ENCODE results near the gene SLC4A2.

SLC4A2 gene

DNA sequence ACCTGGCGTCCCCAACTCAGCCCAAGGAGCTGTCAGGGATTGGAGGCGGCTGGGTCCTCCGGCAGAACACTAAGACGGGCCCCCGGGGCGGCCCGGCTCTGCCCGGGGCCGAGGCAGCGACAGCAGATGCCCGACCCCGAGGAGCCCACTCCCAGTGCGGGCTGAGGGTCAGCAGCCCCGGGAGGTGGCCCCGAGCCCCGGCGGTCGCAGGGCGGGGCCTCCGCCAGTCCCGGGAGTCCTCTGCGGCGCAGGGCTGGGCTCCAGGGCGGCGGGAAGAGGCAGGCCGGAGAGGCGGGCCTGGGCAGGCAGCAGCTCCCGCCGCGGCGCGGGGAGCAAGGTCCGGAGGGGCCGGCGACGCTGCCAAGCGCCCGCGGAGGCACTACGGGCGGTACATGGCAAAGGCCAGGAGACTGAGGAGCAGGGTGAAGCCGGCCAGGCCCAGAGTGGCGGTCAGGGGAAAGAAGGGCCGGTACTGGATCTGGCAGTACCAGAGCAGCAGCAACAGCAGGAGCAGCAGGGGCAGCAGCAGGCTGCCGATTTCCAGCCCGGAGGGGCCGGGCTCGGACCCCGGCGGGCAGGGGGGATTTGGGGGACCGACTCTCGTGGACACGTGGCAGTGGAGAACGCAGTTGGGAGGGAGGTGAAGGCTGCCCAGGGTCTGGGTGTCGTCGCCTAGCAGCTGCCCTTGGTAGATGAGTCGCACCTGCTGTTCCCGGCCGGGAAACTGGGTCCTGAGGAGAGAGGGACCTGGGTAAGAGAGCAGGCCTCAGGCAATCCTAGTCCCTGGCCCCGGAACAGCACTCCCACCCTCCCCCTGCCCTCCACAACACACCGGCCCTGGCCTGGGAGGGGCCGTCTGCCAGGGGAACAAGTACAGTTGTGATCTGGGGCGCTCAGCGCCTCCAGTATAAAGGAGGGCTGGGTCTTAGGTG lies 22.0 kb downstream of the SLC4A2 start:
- no peak for DNase-seq

DNA sequence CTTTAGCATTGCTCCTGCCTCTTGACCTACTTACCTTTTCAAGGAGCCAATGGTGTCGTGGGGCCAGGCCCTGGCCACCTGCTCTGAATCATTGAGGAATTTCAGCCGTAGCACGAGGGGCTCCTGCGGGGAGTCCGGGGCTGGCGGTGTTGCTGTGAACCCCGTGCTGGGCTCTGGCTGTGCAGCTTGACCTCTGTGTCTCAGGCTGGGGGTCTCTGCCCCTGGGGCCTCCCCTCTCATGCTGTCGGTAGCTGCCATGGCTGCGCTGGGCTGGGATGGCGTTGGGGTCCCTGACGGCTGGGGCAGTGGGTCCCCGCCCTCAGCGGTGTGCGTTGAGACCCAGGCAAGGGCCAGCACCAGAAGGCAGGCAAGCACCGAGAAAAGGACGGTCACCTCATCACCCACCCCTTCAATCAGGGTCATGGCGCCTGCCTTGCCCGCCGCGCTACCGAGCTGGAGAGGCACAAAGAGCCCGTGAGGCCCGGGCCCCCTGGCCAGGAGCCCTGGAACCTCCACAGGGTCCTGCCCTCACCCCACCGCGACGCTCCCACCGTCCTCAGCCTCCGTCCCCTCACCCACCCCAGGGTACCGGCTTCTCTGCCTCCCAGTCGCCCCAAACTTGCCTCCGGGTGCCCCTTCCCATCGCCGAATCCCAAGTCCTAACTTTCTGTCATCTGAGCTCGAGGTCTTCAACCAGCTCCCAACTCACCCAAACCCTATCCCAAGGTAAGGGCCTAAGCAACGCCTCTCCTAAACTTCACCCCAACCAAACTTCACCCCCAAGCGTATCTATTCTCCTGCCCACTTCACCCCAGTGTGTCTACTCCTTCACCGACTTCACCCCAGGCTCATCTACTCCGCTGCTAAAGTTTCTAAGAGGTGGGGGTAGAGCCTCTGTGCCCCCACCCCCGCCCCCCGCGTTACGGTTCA lies 23.0 kb downstream of the SLC4A2 start:
- no peak for DNase-seq

DNA sequence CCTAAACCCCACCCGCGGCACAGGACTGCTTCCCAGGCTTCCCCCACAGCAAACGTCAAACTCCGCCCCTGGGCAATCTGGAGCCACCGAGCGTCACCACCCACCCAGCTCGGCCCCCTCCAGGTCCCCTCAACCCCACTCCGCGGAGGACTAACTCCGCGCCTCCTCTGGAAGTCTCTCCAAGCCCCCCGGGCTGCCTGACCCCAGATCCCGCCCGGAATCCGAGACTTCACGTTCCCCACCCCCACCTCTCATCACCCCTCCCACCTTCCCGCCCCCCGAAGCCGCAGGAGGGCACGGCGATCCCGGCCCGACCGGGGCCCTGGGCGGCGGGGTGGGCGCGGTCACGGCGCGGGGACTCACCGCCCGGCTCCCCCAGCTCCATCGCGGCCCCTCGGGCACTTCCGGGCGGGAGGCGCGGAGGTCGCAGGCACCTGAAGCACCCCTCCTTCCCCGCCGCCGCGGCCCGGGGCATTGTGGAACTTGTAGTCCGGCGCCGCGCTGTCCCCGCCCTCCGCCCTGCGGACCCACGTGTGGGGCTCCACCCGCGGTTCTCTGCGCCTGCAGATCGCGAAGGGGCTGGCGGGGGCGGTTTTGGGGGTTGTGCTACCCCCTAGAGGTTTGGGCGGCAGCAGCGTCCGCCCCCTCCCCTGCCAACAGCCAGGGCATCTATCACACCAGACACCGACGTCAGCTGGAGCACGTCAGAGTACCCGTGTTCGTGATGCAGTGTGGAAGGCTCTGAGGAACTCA lies 23.9 kb downstream of the SLC4A2 start, which contains the start of gene TMUB1:
Gene TMUB1 (minus strand): TSS at position 423 of the 753 bp plus-strand sequence. CDS start 930 bp downstream, outside the sequence.
- DNase-seq, result peak; percentile 74

DNA sequence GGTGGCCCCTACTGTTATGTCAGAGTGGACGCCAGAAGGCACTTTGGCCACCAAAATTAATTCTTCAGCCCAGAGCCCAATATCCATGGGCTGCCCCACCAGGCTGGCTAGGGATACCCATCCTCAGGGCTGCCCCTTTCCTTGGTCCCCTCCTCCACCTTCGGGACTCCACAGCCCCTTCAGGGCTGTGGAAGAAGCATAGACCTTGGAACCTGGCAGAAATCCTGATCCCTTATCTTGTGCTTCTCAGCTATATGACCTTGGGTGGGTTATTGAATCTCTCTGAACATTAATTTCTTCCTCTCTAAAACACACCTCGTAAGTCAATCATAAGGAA lies 24.4 kb downstream of the SLC4A2 start:
- no peak for DNase-seq

DNA sequence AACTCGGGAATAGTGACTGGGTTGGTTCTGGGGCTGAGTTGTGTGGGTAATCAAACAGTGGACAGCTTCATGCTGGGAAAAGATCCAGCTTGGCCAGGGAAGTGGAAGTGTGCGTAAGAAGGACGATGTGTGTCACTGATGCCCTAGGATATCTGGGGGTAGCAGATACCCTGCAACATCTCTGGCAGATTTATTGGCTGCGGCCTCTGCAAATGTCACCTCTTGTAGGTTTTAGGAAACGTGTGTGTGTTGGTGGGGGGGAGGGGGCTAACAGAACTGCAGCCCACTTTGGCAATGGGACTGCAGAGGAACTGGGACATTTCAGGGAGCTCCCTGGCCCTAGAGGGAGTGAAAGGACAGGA lies 25.9 kb downstream of the SLC4A2 start:
- DNase-seq, result no peak

DNA sequence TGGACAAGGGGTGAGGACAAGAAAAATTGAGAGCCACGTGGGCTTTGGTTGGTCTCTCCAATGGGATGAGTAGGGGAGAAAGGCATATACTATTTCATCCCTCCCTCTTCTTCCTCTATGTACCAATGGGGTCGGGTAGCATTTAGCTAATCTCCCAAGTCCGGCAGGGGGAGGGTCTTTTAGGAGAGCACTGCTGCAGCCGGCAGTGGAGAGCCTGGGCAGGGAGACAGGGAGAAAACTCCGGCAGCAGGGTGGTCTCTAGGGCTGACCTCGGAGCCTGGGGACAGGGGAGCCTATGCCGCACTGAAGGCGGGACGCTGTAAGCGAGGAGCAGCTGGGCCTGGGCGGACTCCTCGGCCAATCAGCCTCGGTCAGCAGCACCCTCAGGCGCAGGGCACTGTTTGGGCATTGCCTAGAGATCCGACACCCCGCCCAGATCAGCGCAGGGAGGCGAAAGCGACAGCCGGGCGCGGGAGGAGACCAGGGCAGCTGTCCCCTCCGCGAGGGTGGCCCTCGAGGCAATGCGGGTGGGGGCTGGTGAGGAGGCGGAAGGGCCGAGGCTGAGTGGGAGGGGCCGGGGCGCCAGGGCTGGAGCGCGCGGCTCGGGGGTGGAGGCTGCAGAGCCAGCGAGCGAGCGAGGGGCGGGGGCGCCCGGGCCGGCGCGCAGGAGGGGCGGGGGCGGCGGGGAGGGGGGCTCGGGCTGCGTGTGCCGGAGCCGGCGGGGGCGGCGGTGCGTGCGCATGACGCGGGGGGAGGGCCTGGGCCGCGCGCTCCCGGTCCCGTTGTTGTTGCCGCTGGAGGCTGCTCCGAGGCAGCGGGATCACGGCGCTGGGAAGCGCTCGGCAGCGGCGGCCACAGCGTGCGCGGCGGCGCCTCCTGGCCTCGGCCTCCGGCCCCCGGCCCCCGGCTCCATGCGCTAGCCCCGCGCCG lies 26.6 kb downstream of the SLC4A2 start, which contains the start of gene AGAP3:
Gene AGAP3 (plus strand): TSS at position 785 of the 930 bp plus-strand sequence. CDS start 267 bp downstream, outside the sequence.
- DNase-seq, result peak; percentile 36

DNA sequence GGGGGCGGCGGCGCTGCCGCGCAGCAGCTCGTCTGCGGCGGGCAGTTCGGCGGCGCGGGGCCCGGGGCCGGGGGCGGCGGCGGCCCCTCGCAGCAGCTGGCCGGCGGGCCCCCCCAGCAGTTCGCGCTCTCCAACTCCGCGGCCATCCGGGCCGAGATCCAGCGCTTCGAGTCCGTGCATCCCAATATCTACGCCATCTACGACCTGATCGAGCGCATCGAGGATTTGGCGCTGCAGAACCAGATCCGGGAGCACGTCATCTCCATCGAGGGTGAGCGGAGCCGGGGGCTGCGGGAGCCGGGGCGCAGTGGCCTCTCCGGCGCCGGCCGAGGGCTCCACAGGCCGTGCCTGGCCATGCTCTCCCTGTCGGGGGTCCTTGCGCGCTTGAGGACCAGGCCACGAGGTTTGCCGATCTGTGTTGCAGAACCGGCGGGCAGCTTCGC lies 27.4 kb downstream of the SLC4A2 start:
- DNase-seq, result peak; percentile 8

DNA sequence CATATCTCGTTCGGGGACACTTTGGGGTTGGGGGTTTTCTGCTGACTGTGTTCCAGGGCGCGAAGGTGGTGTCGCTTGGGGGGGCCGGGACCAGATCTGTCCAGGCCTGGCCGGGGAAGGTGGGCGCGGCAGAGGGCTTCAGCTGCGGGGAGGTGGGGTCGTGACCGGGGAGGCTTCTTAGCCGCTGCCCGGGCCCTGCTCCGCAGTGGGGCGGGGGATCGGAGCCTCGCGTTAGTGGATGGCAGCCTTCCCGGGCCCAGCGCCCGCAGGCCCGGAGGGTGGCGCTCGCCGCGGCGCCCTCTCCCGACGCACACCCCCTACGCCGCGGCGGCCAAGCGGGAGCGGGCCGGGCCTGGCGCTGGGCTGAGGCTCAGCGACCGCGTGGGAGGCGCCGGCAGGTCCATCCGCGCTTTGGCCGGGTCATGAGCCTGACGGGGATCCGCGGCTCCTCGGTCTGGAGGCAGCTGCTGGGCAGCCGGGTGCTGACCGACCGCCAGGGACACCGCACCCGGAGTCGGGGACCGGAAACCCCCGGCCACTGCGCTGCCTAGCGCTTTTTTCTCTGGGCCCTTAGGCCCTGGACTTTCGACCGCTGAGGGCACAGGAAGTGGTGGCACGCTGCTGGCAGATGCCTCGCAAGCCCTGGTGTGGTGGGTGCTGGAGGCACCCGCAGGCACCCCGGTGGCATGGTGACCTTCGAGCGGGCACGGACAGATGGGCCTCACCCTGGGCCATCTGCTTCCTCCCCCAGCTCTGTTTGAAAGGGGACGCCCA lies 28.0 kb downstream of the SLC4A2 start:
- DNase-seq, result peak; percentile 14

DNA sequence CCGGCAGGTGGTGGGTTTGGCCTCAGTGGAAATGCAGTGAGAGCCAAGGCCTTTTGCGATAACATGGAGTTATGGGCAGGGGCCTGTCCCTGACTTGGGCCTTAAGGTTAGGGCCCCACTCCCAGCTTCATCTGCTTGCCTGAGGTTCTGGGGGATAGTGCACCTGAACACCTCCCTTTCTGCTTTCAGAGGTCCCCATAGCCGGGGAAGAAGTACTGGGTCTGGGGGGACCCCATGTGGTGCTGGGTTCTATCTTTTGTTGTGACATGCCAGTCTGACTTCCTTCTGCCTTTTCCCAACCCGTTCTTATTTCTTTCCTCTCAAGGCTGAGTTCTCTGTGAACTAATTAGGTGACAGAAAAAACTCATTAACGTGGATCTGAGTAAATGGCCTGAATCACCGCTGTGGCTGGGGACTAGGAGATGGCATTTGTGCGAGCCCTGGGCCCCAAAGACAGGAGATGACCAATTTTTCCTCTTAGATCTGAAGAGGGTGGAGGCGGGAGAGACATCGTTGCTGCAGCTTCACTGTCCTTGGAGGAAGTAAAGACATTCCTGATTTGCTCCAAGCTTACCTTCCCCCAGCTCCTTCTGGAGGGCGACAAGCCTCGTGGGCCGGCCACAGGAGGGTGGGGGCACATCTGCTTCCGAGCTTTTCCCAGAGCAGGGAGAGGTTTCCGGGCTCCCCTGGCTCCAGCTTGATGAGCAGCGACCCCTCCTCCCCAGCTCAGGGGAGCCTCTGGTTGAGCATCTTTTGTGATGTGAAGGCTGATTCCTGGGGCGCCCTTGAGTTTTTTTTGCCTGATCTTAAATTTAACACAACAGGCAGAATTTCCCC lies 28.8 kb downstream of the SLC4A2 start:
- DNase-seq, result no peak

DNA sequence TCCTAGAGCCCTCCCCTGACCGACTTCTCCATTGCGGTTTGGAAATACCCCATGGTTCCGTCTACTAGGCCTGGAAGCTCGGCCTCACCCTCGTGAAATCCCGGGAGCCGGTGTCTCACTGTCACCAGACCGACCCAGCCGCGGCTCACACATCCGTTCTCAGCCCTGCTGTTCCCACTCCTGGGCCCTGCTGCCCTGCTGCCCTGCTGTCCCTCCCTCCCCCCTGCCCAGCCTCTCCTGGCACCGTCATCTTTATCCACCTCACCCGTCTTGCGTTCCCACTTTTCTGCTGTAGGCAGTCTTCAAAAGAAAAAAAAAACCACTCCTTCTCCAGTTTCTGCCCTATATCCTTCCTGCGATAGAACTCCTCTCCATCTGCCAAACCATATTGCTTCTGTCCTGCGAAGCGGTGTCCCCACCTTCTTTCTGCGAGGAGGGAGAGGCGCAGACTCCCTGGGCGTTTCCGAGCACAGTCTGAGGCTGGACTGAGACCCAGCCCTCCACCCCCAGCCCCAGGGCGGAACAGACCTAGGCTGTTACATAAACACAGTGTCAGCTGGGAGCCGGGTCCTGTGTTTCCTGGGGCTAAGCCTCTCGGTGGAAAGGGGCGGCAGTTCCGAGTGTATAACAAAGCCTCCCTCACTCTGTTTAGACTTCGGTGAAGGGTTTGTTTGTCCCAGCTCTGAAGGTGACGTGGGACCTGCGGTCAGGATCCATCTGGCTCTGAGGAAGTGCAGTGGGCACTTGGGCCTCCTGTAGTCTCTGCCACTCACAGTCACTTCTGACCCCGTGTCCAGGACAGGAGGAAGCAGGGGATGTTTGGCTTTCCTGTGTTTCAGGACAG lies 29.7 kb downstream of the SLC4A2 start:
- no peak for DNase-seq

DNA sequence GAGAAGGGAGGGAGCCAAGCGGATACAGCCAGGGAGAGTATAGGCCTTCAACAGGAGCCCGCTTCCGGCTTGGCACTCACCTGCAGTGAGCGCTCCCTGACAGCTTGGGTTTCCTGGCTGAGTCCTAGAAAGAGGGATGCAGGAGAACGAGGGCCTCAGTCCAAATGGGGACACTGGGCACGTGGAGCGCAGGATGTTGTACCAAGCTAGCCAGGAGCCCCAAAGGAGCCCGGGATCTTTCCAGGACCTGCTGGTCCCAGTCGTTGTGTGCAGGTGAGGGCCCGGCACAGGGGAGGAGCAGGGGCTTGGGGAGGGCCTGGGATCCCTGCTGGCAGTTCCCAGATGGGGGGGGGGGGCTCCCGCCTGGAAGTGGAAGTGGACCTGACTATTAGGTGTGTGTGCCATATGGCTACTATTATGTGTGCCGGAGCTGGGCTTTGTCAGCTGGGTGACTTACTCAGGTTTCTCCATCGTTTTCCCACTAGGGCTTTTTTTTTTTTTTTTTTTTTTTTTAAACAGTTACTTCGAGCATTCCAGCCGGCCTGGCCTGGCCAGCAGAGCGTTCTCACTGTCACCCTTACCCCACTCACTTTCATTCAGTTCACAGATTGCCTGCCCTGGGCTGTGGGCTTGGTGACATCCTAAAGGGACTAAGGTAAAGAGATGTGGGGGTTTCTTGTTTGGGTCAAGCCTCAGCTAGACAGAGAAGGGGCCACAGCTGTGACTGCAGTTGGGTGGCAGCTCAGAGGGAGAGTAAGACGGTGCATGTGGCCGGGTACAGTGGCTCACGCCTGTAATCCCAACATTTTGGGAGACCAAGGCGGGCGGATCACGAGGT lies 30.7 kb downstream of the SLC4A2 start:
- DNase-seq, result no peak

DNA sequence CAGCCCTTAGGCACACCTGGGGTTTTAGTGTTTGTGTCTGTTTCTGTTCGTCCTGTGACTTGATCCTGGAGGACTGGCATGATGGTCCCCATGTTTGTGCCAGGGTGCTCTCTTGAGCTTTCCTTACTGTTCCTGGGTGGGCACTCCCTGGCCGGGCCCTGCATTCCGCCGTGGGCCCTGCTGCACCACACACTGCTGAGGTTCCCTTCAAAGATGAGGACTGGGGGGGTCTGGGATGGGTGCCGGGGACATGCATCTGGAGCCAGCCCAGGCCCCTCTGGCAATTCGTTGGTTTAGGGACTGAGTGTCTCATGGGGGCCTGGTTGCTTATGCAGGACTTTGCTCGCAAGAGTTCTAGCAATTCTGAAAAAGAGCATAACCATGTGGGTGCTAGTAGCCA lies 31.6 kb downstream of the SLC4A2 start:
- DNase-seq, result no peak

DNA sequence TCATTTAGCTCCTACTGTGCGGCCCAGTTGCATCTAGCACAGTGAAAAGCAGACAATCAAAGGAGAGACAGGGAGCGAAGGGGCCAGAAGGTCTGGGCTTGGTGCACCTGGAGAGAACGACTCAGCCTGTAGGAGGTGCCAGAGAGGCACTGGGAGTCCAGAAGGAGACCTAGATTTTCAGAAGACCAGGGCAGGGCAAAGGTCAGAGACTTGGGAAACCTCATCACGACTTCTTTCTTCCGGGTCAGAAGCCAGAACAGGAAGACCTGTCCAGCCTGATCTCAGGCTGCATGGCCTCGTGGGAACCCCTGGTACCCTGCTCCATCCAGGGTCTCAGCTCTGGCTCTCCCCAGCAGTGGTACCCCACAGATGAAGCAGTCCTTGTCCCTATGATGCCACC lies 32.0 kb downstream of the SLC4A2 start:
- DNase-seq, result no peak

DNA sequence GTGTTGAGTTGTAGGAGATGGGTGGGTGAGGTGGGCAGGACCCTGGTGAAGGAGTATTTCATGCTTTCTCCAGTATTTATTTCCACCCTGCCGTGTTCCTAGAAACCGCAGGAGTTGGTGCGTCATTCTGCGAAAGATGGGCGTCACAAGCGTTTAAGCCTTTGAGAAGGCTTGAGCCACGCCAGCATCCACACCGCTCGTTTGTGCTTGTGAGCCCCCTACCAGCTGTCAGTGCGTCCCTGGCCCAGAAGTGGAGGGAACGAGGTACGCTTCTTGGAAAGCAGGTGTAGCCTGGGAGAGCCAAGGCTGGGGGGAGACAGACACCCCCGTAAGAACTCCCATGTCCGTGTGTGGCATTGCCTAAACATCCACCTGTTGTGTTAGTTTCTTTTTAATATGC lies 32.6 kb downstream of the SLC4A2 start:
- no peak for DNase-seq

DNA sequence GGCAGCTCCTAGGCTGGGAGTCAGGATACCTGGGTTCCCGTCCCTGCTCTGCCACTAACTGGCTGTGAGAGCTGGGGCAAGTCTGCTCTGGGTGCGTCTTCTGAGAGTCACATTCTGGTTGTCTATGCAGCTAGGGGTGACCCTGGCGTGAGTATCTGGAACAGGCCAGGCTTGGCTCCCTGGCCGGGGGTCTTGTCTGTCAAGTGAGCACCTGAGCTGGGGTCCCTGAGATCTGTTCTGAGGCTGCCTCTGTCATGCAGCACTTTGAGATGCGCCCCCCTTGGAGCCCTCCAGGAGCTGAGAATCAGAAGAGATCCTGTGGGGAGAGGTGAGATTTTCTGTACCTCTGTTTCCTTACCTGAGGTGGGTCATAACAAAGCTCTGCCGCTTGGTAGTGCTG lies 34.4 kb downstream of the SLC4A2 start:
- DNase-seq, result no peak

DNA sequence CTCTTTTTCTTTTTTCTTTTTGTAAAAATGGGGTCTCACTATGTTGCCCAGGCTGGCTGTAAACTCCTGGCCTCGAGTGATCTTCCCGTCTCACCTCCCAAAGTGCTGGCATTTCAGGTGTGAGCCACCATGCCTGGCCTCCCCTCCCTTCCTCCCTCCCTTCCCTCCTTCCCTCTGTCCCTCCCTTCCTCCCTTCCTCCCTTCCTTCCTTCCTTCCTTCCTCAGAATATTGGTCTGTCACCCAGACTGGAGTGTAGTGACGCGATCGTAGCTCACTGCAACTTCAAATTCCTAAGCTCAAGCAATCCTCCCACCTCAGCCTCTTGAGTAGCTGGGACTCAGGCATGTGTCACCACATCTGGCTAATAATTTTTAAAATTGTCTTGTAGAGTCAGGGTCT lies 35.3 kb downstream of the SLC4A2 start:
- no peak for DNase-seq

DNA sequence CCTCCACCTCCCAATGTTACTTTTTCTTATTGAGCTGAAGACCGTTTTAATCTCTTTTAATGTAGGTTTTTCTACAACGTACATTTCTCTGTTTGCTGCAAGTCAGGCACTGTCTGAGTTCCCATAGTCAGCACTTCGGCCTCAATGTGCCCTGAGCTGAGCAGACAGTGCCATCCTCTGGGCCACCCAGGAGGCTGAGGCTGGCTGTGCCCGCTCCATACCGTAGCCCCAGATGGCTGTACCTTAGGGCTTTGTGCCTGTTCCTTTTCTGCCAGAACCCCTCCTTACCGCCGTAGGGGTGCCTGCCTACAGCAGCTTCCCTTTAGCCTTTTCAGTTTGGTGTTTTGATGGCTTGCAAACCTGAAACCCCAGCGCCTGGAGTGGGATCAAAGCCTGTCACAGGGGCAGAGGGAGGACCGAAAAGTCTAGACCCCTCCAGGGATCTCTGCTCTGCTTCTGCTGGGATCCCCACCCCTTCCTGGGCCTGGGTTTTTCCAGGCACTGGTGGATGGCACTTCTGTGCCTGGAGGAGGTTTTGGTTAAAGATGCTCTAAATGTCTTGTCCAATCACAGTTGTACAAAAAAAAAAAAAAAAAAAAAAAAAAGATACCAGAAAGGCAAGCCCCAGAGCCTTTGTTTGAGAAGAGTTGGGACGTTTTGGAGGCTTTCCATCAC lies 35.9 kb downstream of the SLC4A2 start:
- no peak for DNase-seq

Data from activated effector memory CD4-positive, alpha-beta T cell treated with Interleukin-2 at 50 U/mL for 16 hours (primary cell).